ENCODE results near the gene SPIN1. TPM values are rescaled to one million over a fixed set of nuclear protein-coding genes. Genes with fewer than 3 reads are reported as not detected.
"Not testable (repeated sequence)": the region's sequence is repeated elsewhere in the genome, so short reads cannot be mapped to it uniquely, and the experiment has no call there.

The SPIN1 gene
- polyA plus RNA-seq = 13.6 TPM

GRCh38 chr9:88388203-88388885, at the start of gene SPIN1:
TSS of gene SPIN1 (plus strand) at chr9:88388444. CDS start at chr9:88426540, 38,096 bp downstream.
- H3K9me3 Mint-ChIP-seq = no peaks in the 10 kb centered on the region
- H3K4me1 Mint-ChIP-seq = peaks cover 17 to 30% (median 23%) of the 10 kb centered on the region in 3 donors
- H3K27ac Mint-ChIP-seq = peak within 1 kb of the TSS; percentile 86 to 96 (median 88)
- no peaks in the 10 kb centered on the region for H3K27me3 Mint-ChIP-seq
- H3K36me3 Mint-ChIP-seq = no peaks in the 10 kb centered on the region
- H3K4me3 Mint-ChIP-seq = peak within 1 kb of the TSS; percentile 85 to 95 (median 91)

- H3K27ac Mint-ChIP-seq = no peak overlapping the region
- no peaks in the 10 kb centered on the region for H3K36me3 Mint-ChIP-seq
- peaks cover 2% of the 10 kb centered on the region for H3K27me3 Mint-ChIP-seq
Measured at GRCh38 chr9:88339317-88339716, 48.9 kb upstream of the SPIN1 start.

GRCh38 chr9:88342246-88342645, 46.0 kb upstream of the SPIN1 start:
- Mint-ChIP-seq H3K27me3 (peaks cover 2% of the 10 kb centered on the region), H3K9me3 (peaks cover 0 to 7% (median 3%) of the 10 kb centered on the region in 3 donors), H3K4me1 (peaks cover 0 to 2% (median 0%) of the 10 kb centered on the region in 3 donors), H3K27ac (peak overlapping the region in 1 of 3 donors; percentile 5), H3K36me3 (no peaks in the 10 kb centered on the region), H3K4me3 (no peak overlapping the region)

More at GRCh38 chr9:88339317-88339716, 48.9 kb upstream of the SPIN1 start:
- H3K4me1 Mint-ChIP-seq = peaks cover 0 to 2% (median 0%) of the 10 kb centered on the region in 3 donors
- no peak overlapping the region for H3K4me3 Mint-ChIP-seq
- H3K9me3 Mint-ChIP-seq = peaks cover 0 to 5% (median 1%) of the 10 kb centered on the region in 3 donors

- Mint-ChIP-seq H3K9me3 (peaks cover 0 to 7% (median 3%) of the 10 kb centered on the region in 3 donors), H3K27me3 (peaks cover 2% of the 10 kb centered on the region), H3K4me3 (no peak overlapping the region), H3K36me3 (no peaks in the 10 kb centered on the region), H3K4me1 (peaks cover 0 to 2% (median 0%) of the 10 kb centered on the region in 3 donors), H3K27ac (no peak overlapping the region)
Measured at GRCh38 chr9:88344013-88344412, 44.2 kb upstream of the SPIN1 start.

GRCh38 chr9:88350354-88350753, 37.9 kb upstream of the SPIN1 start:
- H3K4me3 Mint-ChIP-seq, H3K27ac Mint-ChIP-seq, H3K36me3 Mint-ChIP-seq, H3K4me1 Mint-ChIP-seq, H3K9me3 Mint-ChIP-seq, H3K27me3 Mint-ChIP-seq: not testable (repeated sequence)

GRCh38 chr9:88355166-88355565, 33.1 kb upstream of the SPIN1 start:
- H3K27me3 Mint-ChIP-seq = peaks cover 1% of the 10 kb centered on the region

GRCh38 chr9:88357250-88357649, 31.0 kb upstream of the SPIN1 start:
- not testable (repeated sequence) for H3K4me1 Mint-ChIP-seq, H3K4me3 Mint-ChIP-seq, H3K27ac Mint-ChIP-seq, H3K36me3 Mint-ChIP-seq, H3K27me3 Mint-ChIP-seq, H3K9me3 Mint-ChIP-seq

More at GRCh38 chr9:88355166-88355565, 33.1 kb upstream of the SPIN1 start:
- Mint-ChIP-seq H3K9me3 (peaks cover 3 to 7% (median 6%) of the 10 kb centered on the region in 3 donors), H3K4me1 (peaks cover 0 to 1% (median 0%) of the 10 kb centered on the region in 3 donors), H3K4me3 (no peak overlapping the region), H3K36me3 (peaks cover 1% of the 10 kb centered on the region), H3K27ac (no peak overlapping the region)

GRCh38 chr9:88358723-88359122, 29.5 kb upstream of the SPIN1 start:
- H3K9me3 Mint-ChIP-seq = peaks cover 3 to 7% (median 5%) of the 10 kb centered on the region in 3 donors
- H3K4me3 Mint-ChIP-seq = no peak overlapping the region
- no peak overlapping the region for H3K27ac Mint-ChIP-seq

GRCh38 chr9:88359974-88360373, 28.3 kb upstream of the SPIN1 start:
- Mint-ChIP-seq H3K27me3 (peaks cover 10% of the 10 kb centered on the region), H3K4me3 (no peak overlapping the region), H3K4me1 (peaks cover 0 to 1% (median 0%) of the 10 kb centered on the region in 3 donors), H3K36me3 (no peaks in the 10 kb centered on the region), H3K27ac (no peak overlapping the region), H3K9me3 (peaks cover 0 to 9% (median 3%) of the 10 kb centered on the region in 3 donors)

More at GRCh38 chr9:88358723-88359122, 29.5 kb upstream of the SPIN1 start:
- Mint-ChIP-seq H3K36me3 (no peaks in the 10 kb centered on the region), H3K27me3 (peaks cover 10% of the 10 kb centered on the region), H3K4me1 (peaks cover 0 to 1% (median 0%) of the 10 kb centered on the region in 3 donors)

GRCh38 chr9:88362681-88363080, 25.6 kb upstream of the SPIN1 start:
- peaks cover 0 to 1% (median 0%) of the 10 kb centered on the region in 3 donors for H3K4me1 Mint-ChIP-seq
- no peak overlapping the region for H3K27ac Mint-ChIP-seq
- no peaks in the 10 kb centered on the region for H3K36me3 Mint-ChIP-seq
- peaks cover 5 to 9% (median 6%) of the 10 kb centered on the region in 3 donors for H3K9me3 Mint-ChIP-seq
- H3K27me3 Mint-ChIP-seq = peaks cover 9% of the 10 kb centered on the region
- no peak overlapping the region for H3K4me3 Mint-ChIP-seq

GRCh38 chr9:88363661-88364060, 24.6 kb upstream of the SPIN1 start:
- peaks cover 0 to 1% (median 0%) of the 10 kb centered on the region in 3 donors for H3K4me1 Mint-ChIP-seq

GRCh38 chr9:88364706-88365105, 23.5 kb upstream of the SPIN1 start:
- no peaks in the 10 kb centered on the region for H3K36me3 Mint-ChIP-seq
- no peaks in the 10 kb centered on the region for H3K4me1 Mint-ChIP-seq
- no peak overlapping the region for H3K4me3 Mint-ChIP-seq
- H3K27me3 Mint-ChIP-seq = peaks cover 9% of the 10 kb centered on the region
- no peak overlapping the region for H3K27ac Mint-ChIP-seq
- peaks cover 9 to 13% (median 10%) of the 10 kb centered on the region in 3 donors for H3K9me3 Mint-ChIP-seq

More at GRCh38 chr9:88363661-88364060, 24.6 kb upstream of the SPIN1 start:
- peaks cover 5 to 12% (median 9%) of the 10 kb centered on the region in 3 donors for H3K9me3 Mint-ChIP-seq
- H3K4me3 Mint-ChIP-seq = no peak overlapping the region
- peaks cover 9% of the 10 kb centered on the region for H3K27me3 Mint-ChIP-seq
- no peaks in the 10 kb centered on the region for H3K36me3 Mint-ChIP-seq
- no peak overlapping the region for H3K27ac Mint-ChIP-seq

GRCh38 chr9:88370346-88370745, 17.9 kb upstream of the SPIN1 start:
- no peak overlapping the region for H3K4me3 Mint-ChIP-seq
- no peaks in the 10 kb centered on the region for H3K36me3 Mint-ChIP-seq

GRCh38 chr9:88372103-88372654, 16.1 kb upstream of the SPIN1 start:
- H3K27ac Mint-ChIP-seq = no peak overlapping the region
- H3K36me3 Mint-ChIP-seq = no peaks in the 10 kb centered on the region
- peaks cover 10 to 12% (median 10%) of the 10 kb centered on the region in 3 donors for H3K9me3 Mint-ChIP-seq
- peaks cover 6% of the 10 kb centered on the region for H3K27me3 Mint-ChIP-seq
- H3K4me3 Mint-ChIP-seq = no peak overlapping the region
- H3K4me1 Mint-ChIP-seq = no peaks in the 10 kb centered on the region

More at GRCh38 chr9:88370346-88370745, 17.9 kb upstream of the SPIN1 start:
- Mint-ChIP-seq H3K9me3 (peaks cover 10 to 12% (median 12%) of the 10 kb centered on the region in 3 donors), H3K27me3 (peaks cover 6% of the 10 kb centered on the region), H3K4me1 (no peaks in the 10 kb centered on the region), H3K27ac (no peak overlapping the region)

- H3K36me3 Mint-ChIP-seq = no peaks in the 10 kb centered on the region
- H3K9me3 Mint-ChIP-seq = peaks cover 6% of the 10 kb centered on the region in 3 donors
- no peaks in the 10 kb centered on the region for H3K4me1 Mint-ChIP-seq
- no peak overlapping the region for H3K27ac Mint-ChIP-seq
- H3K27me3 Mint-ChIP-seq = peaks cover 6% of the 10 kb centered on the region
- no peak overlapping the region for H3K4me3 Mint-ChIP-seq
Measured at GRCh38 chr9:88373045-88373444, 15.2 kb upstream of the SPIN1 start.

Measured in IgD-negative memory B cell (primary cell).